GM12875 (cell line): ENCODE measurements around the gene FRAS1.
"Not testable (repeated sequence)": the region's sequence is repeated elsewhere in the genome, so short reads cannot be mapped to it uniquely, and the experiment has no call there.

Experiments used
- H3K4me3 ChIP-seq: one replicate; pipeline ENCODE4 v1.5.1; 2011; ENCODE audit warnings: low read depth, low read length, control low read depth
- CTCF ChIP-seq: IDR thresholded peaks from 2 replicates; pipeline ENCODE4 v1.5.1; 2011; ENCODE audit warnings: low read depth, mild to moderate bottlenecking, control low read depth, inconsistent platforms, low read length, moderate library complexity, borderline replicate concordance; ENCODE audit not compliant: insufficient read depth

The FRAS1 gene

GRCh38 chr4:78534286-78534955 is 477.3 kb downstream of the FRAS1 start:
- H3K4me3 ChIP-seq = no peak overlapping the region
- TF ChIP-seq CTCF = no peak

DNA sequence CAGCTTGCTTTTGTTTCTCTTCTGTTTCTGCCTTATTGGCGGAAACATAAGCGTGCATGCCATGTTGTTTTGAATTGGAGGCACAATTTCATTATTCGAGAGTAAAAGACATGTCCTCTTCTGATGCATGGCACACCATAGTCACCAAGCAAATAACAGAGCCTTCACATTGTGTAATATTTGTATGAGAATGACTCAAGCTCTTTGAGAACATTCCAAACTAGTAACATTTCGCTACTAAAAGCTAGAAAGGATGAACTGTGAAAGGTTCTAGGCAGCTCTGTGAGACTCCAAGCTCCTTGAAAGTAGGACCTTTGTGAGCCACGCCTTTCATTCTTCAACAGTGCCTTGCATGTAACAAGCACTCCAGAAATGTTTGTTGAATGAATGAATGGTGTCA is 485.2 kb downstream of the FRAS1 start:
- TF ChIP-seq CTCF = no peak
- H3K4me3 ChIP-seq = no peak overlapping the region

GRCh38 chr4:78543424-78544125 is 486.5 kb downstream of the FRAS1 start:
- no peak overlapping the region for H3K4me3 ChIP-seq
- no peak for TF ChIP-seq CTCF

GRCh38 chr4:78544678-78545077 is 487.6 kb downstream of the FRAS1 start:
- no peak overlapping the region for H3K4me3 ChIP-seq
- no peak for TF ChIP-seq CTCF

GRCh38 chr4:78545275-78546246 is 488.4 kb downstream of the FRAS1 start:
- TF ChIP-seq CTCF = no peak

GRCh38 chr4:78547899-78548298 is 490.8 kb downstream of the FRAS1 start:
- not testable (repeated sequence) for H3K4me3 ChIP-seq

More at GRCh38 chr4:78545275-78546246, 488.4 kb downstream of the FRAS1 start:
- H3K4me3 ChIP-seq = no peak overlapping the region

GRCh38 chr4:78548889-78549288 is 491.8 kb downstream of the FRAS1 start:
- not testable (repeated sequence) for H3K4me3 ChIP-seq
